HG03575 (cell line): ENCODE results near the gene SLC12A4.
"Not testable (repeated sequence)": the region's sequence is repeated elsewhere in the genome, so short reads cannot be mapped to it uniquely, and the experiment has no call there.

Experiments
- ATAC-seq: cut with Tn5 transposase; IDR thresholded peaks from one replicate; pipeline ENCODE4 v1.9.1; 2021; ENCODE audit not compliant: unreplicated experiment, insufficient number of reproducible peaks, low FRiP score; ENCODE audit errors: extremely low read depth

Gene SLC12A4

GRCh38 chr16:67989322-67990017 lies 21.0 kb upstream of the SLC12A4 start:
- ATAC-seq = no peak

GRCh38 chr16:67988675-67989074 lies 20.2 kb upstream of the SLC12A4 start:
- ATAC-seq = no peak

- ATAC-seq = no peak
Observed at GRCh38 chr16:67987460-67988160, 19.2 kb upstream of the SLC12A4 start.

- ATAC-seq = no peak
Observed at GRCh38 chr16:67986949-67987348, 18.5 kb upstream of the SLC12A4 start.

- ATAC-seq = no peak
Observed at GRCh38 chr16:67982011-67982696, 13.7 kb upstream of the SLC12A4 start.

GRCh38 chr16:67979955-67980678 lies 11.7 kb upstream of the SLC12A4 start, which contains the start of gene DPEP3:
Gene DPEP3, minus strand, starts transcription at chr16:67980499. Its CDS starts 119 bp downstream, at chr16:67980380.
- ATAC-seq = no peak

- ATAC-seq = no peak
Observed at GRCh38 chr16:67977469-67978227, 9.2 kb upstream of the SLC12A4 start.

- ATAC-seq = no peak
Observed at GRCh38 chr16:67977005-67977404, 8.6 kb upstream of the SLC12A4 start.

- ATAC-seq = no peak
Observed at GRCh38 chr16:67976205-67976604, 7.8 kb upstream of the SLC12A4 start.

GRCh38 chr16:67975321-67976105 lies 7.1 kb upstream of the SLC12A4 start:
- ATAC-seq = no peak

- not testable (repeated sequence) for ATAC-seq
Observed at GRCh38 chr16:67972285-67972684, 3.8 kb upstream of the SLC12A4 start.

GRCh38 chr16:67971111-67971510 lies 2.7 kb upstream of the SLC12A4 start:
- no peak for ATAC-seq

GRCh38 chr16:67969254-67970039 lies 1.0 kb upstream of the SLC12A4 start:
- ATAC-seq = no peak

- no peak for ATAC-seq
Observed at GRCh38 chr16:67967958-67968399, 458 bp downstream of the SLC12A4 start.

- ATAC-seq = no peak
Observed at GRCh38 chr16:67967183-67967957, 1.1 kb downstream of the SLC12A4 start.

- ATAC-seq = no peak
Observed at GRCh38 chr16:67966549-67967182, 1.8 kb downstream of the SLC12A4 start.
